SJCRH30 (cell line): ENCODE results near the gene VIT. TPM values are rescaled to one million over a fixed set of nuclear protein-coding genes. Genes with fewer than 3 reads are reported as not detected.
A peak's percentile ranks its signal among the peaks of the same experiment; 100 is the strongest.
"Not testable (repeated sequence)": the region's sequence is repeated elsewhere in the genome, so short reads cannot be mapped to it uniquely, and the experiment has no call there.

Experiments
- DNase-seq, 2 experiments: peaks; one replicate each; pipeline ENCODE4 v3.0.0-alpha.2; 2015 to 2020
- H3K27ac ChIP-seq: fragments of 250-450 bp; sonication (Bioruptor Pico); 2 replicates; pipeline ENCODE4 v1.5.1; 2020; ENCODE audit warnings: mild to moderate bottlenecking, moderate library complexity
- H3K27me3 ChIP-seq: fragments of 250-450 bp; sonication (Bioruptor Pico); 2 replicates; pipeline ENCODE4 v1.5.1; 2020; ENCODE audit warnings: mild to moderate bottlenecking, moderate library complexity
- H3K36me3 ChIP-seq: fragments of 250-450 bp; sonication (Bioruptor Pico); 2 replicates; pipeline ENCODE4 v1.5.1; 2020; ENCODE audit warnings: mild to moderate bottlenecking, moderate library complexity
- H3K4me1 ChIP-seq: fragments of 250-450 bp; sonication (Bioruptor Pico); 2 replicates; pipeline ENCODE4 v1.5.1; 2020; ENCODE audit warnings: mild to moderate bottlenecking, moderate library complexity
- H3K4me3 ChIP-seq: fragments of 250-450 bp; sonication (Bioruptor Pico); 2 replicates; pipeline ENCODE4 v1.5.1; 2020; ENCODE audit warnings: mild to moderate bottlenecking, moderate library complexity
- H3K9me3 ChIP-seq: fragments of 250-450 bp; sonication (Bioruptor Pico); replicated peaks from 2 replicates; pipeline ENCODE4 v1.5.1; 2020; ENCODE audit warnings: mild to moderate bottlenecking, moderate library complexity
- total RNA-seq: library from RNA; depleted of rRNA; stranded (reverse); fragments of >200 nt; shearing (Covaris generic); gene quantifications from 2 replicates; pipeline ENCODE4 v1.2.3, GENCODE V29; 2014

VIT gene
- total RNA-seq, 1 experiment from 2014 or later, result 0.40 TPM

- no peak for DNase-seq
- H3K4me3 ChIP-seq, result no peak overlapping the region
- no peaks in the 10 kb centered on the region for H3K9me3 ChIP-seq
- H3K27me3 ChIP-seq, result peaks cover 13% of the 10 kb centered on the region; the same call in 1 of the 2 replicates
- no peak overlapping the region for H3K27ac ChIP-seq
- H3K4me1 ChIP-seq, result no peaks in the 10 kb centered on the region
- H3K36me3 ChIP-seq, result no peaks in the 10 kb centered on the region
Measured at GRCh38 chr2:36667931-36668330, 28.6 kb upstream of the VIT start.

DNA sequence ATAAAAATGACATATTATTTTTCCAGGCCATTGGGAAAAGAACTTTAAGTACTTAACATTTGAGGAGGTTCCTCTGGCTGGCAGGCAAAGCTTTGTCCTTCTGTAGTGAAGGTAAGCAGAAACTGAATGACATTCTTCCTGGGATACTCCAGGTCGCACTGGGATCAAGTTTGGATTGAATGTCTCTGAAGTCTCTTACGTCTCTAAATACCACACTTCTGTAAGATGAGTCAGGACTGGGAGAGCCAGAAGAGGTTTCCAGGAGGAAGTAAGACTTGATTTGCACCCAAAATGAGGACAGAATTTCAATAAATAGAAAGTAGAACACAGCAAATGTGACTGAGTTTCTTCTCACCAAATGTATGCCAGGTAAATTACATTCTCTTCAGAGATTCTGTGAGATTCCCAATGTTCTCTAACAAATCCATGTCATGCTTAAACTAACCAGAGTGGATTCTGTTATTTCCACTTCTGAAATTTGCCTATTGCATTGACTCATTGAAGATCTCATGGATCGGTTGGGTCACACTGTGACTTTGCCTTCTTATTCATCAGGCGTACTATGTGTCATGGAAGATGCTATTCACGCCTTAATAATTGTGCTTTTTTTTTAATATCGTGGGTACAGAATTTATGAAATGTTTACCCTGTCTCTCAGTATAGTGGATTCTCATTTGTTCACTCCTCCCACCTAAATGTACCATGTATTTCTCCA is 25.5 kb upstream of the VIT start:
- DNase-seq, result no peak
- Histone ChIP-seq H3K4me1 (no peaks in the 10 kb centered on the region), H3K9me3 (no peaks in the 10 kb centered on the region), H3K27ac (no peak overlapping the region), H3K36me3 (no peaks in the 10 kb centered on the region), H3K27me3 (peaks cover 5% of the 10 kb centered on the region; the same call in 1 of the 2 replicates), H3K4me3 (no peak overlapping the region)

- Histone ChIP-seq H3K9me3 (no peaks in the 10 kb centered on the region), H3K27ac (no peak overlapping the region), H3K36me3 (no peaks in the 10 kb centered on the region), H3K27me3 (peaks cover 5% of the 10 kb centered on the region; the same call in 1 of the 2 replicates), H3K4me1 (no peaks in the 10 kb centered on the region), H3K4me3 (no peak overlapping the region)
- DNase-seq, result no peak
Measured at GRCh38 chr2:36671731-36672130, 24.8 kb upstream of the VIT start.

DNA sequence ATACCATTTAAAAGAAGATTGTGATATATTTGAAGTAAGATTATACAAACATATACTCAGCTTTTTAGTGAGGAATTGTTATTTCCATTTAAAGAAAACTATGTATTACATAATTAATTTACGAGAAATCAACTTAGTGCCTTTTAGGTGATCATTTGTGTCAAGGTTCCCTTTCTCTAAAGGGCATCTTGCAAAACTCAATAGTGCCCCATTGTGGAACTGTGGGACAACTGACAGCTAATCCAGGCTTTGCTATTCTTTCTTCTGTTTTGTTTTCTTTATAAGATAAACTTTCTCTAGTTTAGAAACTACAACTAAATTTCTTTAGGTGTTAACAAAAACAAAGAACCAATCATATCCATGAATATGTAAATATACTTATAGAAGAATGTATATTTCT is 24.3 kb upstream of the VIT start:
- DNase-seq, result peak in 1 of 2 experiments; percentile 56
- no peaks in the 10 kb centered on the region for H3K9me3 ChIP-seq
- H3K27ac ChIP-seq, result no peak overlapping the region
- H3K27me3 ChIP-seq, result peaks cover 5% of the 10 kb centered on the region; the same call in 1 of the 2 replicates
- no peak overlapping the region for H3K4me3 ChIP-seq
- no peaks in the 10 kb centered on the region for H3K4me1 ChIP-seq
- H3K36me3 ChIP-seq, result no peaks in the 10 kb centered on the region

DNA sequence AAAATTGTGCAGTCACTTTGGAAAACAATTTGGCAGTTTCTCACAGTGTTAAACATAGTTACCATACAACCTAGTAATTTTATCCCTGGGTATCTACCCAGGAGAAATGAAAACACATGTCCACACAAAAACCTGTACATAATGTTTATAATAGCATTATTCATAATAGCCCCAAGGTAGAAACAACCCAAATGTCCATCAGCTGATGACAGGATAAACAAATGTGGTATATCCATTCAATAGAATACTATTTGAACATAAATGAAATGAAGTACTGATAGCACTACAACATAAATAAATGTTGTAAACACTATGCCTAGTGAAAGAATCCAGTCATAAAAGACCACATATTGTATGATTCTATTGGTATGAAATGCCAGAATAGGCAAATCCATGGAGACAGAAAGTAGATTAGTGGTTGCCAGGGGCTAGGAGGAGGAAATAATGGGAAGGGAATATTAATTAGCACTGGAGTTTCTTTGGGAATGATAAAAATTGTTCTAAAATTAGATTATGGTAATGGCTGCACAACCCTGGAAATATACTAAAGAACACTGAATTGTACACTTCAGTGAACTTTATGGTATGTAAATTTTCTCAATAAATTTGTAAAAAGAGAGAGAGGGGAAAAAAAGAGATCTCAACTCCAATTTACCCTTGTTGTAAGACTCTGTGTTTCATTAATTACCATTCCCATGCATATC is 20.8 kb upstream of the VIT start:
- H3K27ac ChIP-seq, result no peak overlapping the region
- no peaks in the 10 kb centered on the region for H3K36me3 ChIP-seq
- no peaks in the 10 kb centered on the region for H3K27me3 ChIP-seq

DNA sequence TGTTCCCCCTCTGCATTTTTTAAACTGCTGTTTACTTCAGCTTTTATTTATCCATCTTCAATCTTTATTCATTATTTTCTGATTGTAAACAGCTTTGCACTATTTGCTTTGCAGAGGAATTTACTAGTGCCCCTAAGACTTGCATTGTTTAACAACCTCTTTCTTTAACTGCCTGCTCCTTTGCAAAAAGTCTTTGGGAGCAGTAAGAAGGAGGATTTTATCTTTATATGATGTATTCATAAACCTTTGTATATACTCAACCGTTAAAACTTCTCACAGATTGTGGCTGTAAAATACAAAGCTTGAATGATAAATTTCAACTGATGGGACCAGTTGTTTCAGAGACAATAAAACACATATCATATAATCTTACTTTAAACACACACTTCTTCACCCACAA is 20.1 kb upstream of the VIT start:
- Histone ChIP-seq H3K27ac (no peak overlapping the region), H3K9me3 (no peaks in the 10 kb centered on the region), H3K36me3 (no peaks in the 10 kb centered on the region), H3K4me3 (no peak overlapping the region), H3K27me3 (no peaks in the 10 kb centered on the region), H3K4me1 (peaks cover 3% of the 10 kb centered on the region; the same call in 1 of the 2 replicates)
- no peak for DNase-seq

More for the DNA sequence above, 20.8 kb upstream of the VIT start:
- Histone ChIP-seq H3K4me3 (no peak overlapping the region), H3K4me1 (peaks cover 3% of the 10 kb centered on the region; the same call in 1 of the 2 replicates), H3K9me3 (no peaks in the 10 kb centered on the region)
- no peak for DNase-seq

- no peak for DNase-seq
- Histone ChIP-seq H3K27ac (no peak overlapping the region), H3K4me1 (peaks cover 3% of the 10 kb centered on the region; the same call in 1 of the 2 replicates), H3K36me3 (no peaks in the 10 kb centered on the region), H3K9me3 (no peaks in the 10 kb centered on the region), H3K27me3 (no peaks in the 10 kb centered on the region), H3K4me3 (no peak overlapping the region)
Measured at GRCh38 chr2:36677386-36677785, 19.1 kb upstream of the VIT start.

DNA sequence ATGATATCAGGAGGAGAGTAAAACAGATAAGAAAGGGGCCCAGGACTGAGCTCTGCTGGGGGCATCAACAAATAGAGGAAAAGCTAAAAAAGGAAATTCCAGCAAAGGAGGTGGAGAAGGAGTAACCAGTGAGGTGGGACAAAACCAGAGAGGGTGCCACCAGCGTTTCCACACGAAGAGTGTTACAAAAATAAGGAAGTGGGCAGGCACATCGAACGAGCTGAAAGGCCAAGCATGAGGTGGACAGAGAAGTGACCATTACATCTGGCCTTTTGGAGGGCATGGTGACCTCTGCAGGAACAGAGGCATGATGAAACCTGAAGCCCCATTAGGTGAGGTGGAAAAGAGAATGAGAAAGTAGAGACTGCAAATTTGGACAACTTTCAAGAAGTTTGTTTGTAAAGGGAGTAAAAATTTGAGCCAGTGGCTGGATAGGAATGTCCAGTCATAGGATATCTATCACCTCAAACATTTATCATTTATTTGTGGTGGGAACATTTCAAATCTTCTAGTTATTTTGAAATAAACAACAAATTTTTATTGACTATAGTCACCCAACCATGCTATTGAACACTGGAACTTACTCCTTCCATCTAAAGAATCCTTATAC is 18.4 kb upstream of the VIT start:
- DNase-seq, result no peak
- no peak overlapping the region for H3K4me3 ChIP-seq
- no peaks in the 10 kb centered on the region for H3K27me3 ChIP-seq
- no peaks in the 10 kb centered on the region for H3K9me3 ChIP-seq
- peaks cover 3% of the 10 kb centered on the region; the same call in 1 of the 2 replicates for H3K4me1 ChIP-seq
- H3K27ac ChIP-seq, result no peak overlapping the region
- no peaks in the 10 kb centered on the region for H3K36me3 ChIP-seq

DNA sequence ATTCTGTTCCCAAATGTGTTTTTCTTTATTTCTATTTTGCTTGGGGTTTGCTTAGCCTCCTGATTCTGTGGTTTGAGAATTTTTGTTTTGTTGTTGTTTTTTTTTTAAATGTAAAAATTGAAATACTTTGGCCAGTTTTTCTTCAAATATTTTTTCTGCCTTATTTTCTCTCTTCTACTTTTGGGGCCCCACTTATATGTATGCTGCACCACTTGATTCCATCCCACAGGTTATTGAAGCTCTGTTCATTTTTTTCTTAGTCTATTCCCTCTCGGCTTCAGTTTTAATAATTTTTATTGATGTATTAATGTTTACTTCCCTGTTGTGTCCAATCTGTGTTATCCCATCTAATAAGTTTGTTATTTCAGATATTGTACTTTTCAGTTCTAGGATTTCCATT is 17.7 kb upstream of the VIT start:
- H3K9me3 ChIP-seq, result no peaks in the 10 kb centered on the region
- no peak overlapping the region for H3K4me3 ChIP-seq

GRCh38 chr2:36680012-36680411 is 16.5 kb upstream of the VIT start:
- H3K9me3 ChIP-seq, result no peaks in the 10 kb centered on the region
- H3K4me3 ChIP-seq, result no peak overlapping the region
- DNase-seq, result peak in 1 of 2 experiments; percentile 27
- no peaks in the 10 kb centered on the region for H3K36me3 ChIP-seq
- no peak overlapping the region for H3K27ac ChIP-seq
- peaks cover 4% of the 10 kb centered on the region; the same call in 1 of the 2 replicates for H3K27me3 ChIP-seq
- peaks cover 3% of the 10 kb centered on the region; the same call in 1 of the 2 replicates for H3K4me1 ChIP-seq

More for the DNA sequence above, 17.7 kb upstream of the VIT start:
- Histone ChIP-seq H3K4me1 (peaks cover 3% of the 10 kb centered on the region; the same call in 1 of the 2 replicates), H3K27me3 (no peaks in the 10 kb centered on the region), H3K27ac (no peak overlapping the region), H3K36me3 (no peaks in the 10 kb centered on the region)
- no peak for DNase-seq

GRCh38 chr2:36682562-36682961 is 13.9 kb upstream of the VIT start:
- H3K27me3 ChIP-seq, result peaks cover 4% of the 10 kb centered on the region; the same call in 1 of the 2 replicates
- no peak overlapping the region for H3K27ac ChIP-seq
- H3K4me3 ChIP-seq, result no peak overlapping the region
- H3K9me3 ChIP-seq, result no peaks in the 10 kb centered on the region
- H3K36me3 ChIP-seq, result no peaks in the 10 kb centered on the region
- no peak for DNase-seq
- peaks cover 3% of the 10 kb centered on the region; the same call in 1 of the 2 replicates for H3K4me1 ChIP-seq

GRCh38 chr2:36683002-36683401 is 13.5 kb upstream of the VIT start:
- Histone ChIP-seq H3K4me1 (peaks cover 3% of the 10 kb centered on the region; the same call in 1 of the 2 replicates), H3K4me3 (no peak overlapping the region), H3K9me3 (no peaks in the 10 kb centered on the region), H3K36me3 (no peaks in the 10 kb centered on the region), H3K27ac (no peak overlapping the region), H3K27me3 (peaks cover 4% of the 10 kb centered on the region; the same call in 1 of the 2 replicates)
- no peak for DNase-seq

DNA sequence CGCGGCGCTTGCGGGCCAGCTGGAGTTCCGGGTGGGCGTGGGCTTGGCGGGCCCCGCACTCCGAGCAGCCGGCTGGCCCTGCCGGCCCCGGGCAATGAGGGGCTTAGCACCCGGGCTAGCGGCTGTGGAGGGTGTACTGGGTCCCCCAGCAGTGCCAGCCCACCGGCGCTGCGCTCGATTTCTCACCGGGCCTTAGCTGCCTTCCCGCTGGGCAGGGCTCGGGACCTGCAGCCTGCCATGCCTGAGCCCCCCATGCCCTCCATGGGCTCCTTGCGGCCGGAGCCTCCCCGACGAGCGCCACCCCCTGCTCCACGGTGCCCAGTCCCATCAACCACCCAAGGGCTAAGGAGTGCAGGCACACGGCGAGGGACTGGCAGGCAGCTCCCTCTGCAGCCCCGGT is 8.2 kb upstream of the VIT start:
- not testable (repeated sequence) for H3K36me3 ChIP-seq, H3K4me1 ChIP-seq, DNase-seq, H3K4me3 ChIP-seq, H3K27ac ChIP-seq, H3K9me3 ChIP-seq
- peaks cover 14% of the 10 kb centered on the region; the same call in 1 of the 2 replicates for H3K27me3 ChIP-seq

GRCh38 chr2:36689013-36689412 is 7.5 kb upstream of the VIT start:
- not testable (repeated sequence) for H3K9me3 ChIP-seq, H3K4me1 ChIP-seq, DNase-seq, H3K36me3 ChIP-seq, H3K27ac ChIP-seq, H3K4me3 ChIP-seq
- peaks cover 14% of the 10 kb centered on the region; the same call in 1 of the 2 replicates for H3K27me3 ChIP-seq

GRCh38 chr2:36692121-36692520 is 4.4 kb upstream of the VIT start:
- peaks cover 9% of the 10 kb centered on the region; the same call in 1 of the 2 replicates for H3K4me1 ChIP-seq
- 0 out of 2 replicates have a peak, but pooled peaks cover 10% of the 10 kb centered on the region for H3K27me3 ChIP-seq
- no peak for DNase-seq
- H3K9me3 ChIP-seq, result no peaks in the 10 kb centered on the region
- H3K36me3 ChIP-seq, result no peaks in the 10 kb centered on the region
- H3K27ac ChIP-seq, result no peak overlapping the region
- no peak overlapping the region for H3K4me3 ChIP-seq
